Activated naive CD8-positive, alpha-beta T cell treated with anti-CD3 and anti-CD28 coated beads, Interleukin-2, amount 10 ng/mL, durations not matched to agents 7 days and 5 days (primary cell): Measurements from ENCODE around the gene MAP4. TPM values are rescaled to one million over a fixed set of nuclear protein-coding genes. Genes with fewer than 3 reads are reported as not detected.

Experiments used
- ATAC-seq: fragments of 150-1000 bp; cut with Tn5 transposase; one replicate; pipeline ENCODE4 v1.10.0; 2021; ENCODE audit warnings: low read depth, moderate library complexity
- POLR2A ChIA-PET: fragments of 350-600 bp; sonication (Branson Sonifier 250); formaldehyde crosslinking; loops from one replicate; lab custom pipeline; 2021; ENCODE audit warnings: antibody characterized with exemption; lab: Charles Lee
- DNase-seq: peaks from one replicate; pipeline ENCODE4 v3.0.0; 2021
- H3K27ac Mint-ChIP-seq: one replicate; pipeline ENCODE4 v1.8.0; 2022; ENCODE audit warnings: mild to moderate bottlenecking, mixed read lengths
- H3K27me3 Mint-ChIP-seq: one replicate; pipeline ENCODE4 v1.8.0; 2022; ENCODE audit warnings: mild to moderate bottlenecking, moderate library complexity, mixed read lengths
- H3K36me3 Mint-ChIP-seq: one replicate; pipeline ENCODE4 v1.8.0; 2021; ENCODE audit warnings: mild to moderate bottlenecking, mixed read lengths
- H3K4me1 Mint-ChIP-seq: one replicate; pipeline ENCODE4 v1.8.0; 2021; ENCODE audit warnings: mixed read lengths
- H3K4me3 Mint-ChIP-seq: one replicate; pipeline ENCODE4 v1.8.0; 2022; ENCODE audit warnings: mild to moderate bottlenecking, moderate library complexity, mixed read lengths
- H3K9me3 Mint-ChIP-seq: one replicate; pipeline ENCODE4 v1.8.0; 2021; ENCODE audit warnings: mixed read lengths
- total RNA-seq, 2 experiments: library from RNA; stranded (reverse); gene quantifications; one replicate each; pipeline ENCODE4 v1.2.3, GENCODE V29; 2021

The MAP4 gene
- total RNA-seq, 2 experiments from 2014 or later, result 118 to 119 TPM

- H3K9me3 Mint-ChIP-seq, result no peaks in the 10 kb centered on the region
- ATAC-seq, result no peak
- H3K27me3 Mint-ChIP-seq, result no peaks in the 10 kb centered on the region
- H3K36me3 Mint-ChIP-seq, result peaks cover 6% of the 10 kb centered on the region
- H3K4me1 Mint-ChIP-seq, result peaks cover 5% of the 10 kb centered on the region
- POLR2A ChIA-PET, result interaction anchor here (0.7 kb wide), 1 partner anchor 11 kb away, joined by 4 read pairs; no protein-coding TSS in a partner anchor
- no peak overlapping the region for H3K4me3 Mint-ChIP-seq
- H3K27ac Mint-ChIP-seq, result no peak overlapping the region
- DNase-seq, result no peak
These were observed 40.0 kb downstream of the MAP4 start for GRCh38 chr3:47976135-47976732.

GRCh38 chr3:47974974-47975470 is 41.2 kb downstream of the MAP4 start:
- POLR2A ChIA-PET, result no interaction called here
- ATAC-seq (no peak), DNase-seq (no peak)
- Mint-ChIP-seq H3K27me3 (no peaks in the 10 kb centered on the region), H3K4me1 (peaks cover 5% of the 10 kb centered on the region), H3K36me3 (peaks cover 6% of the 10 kb centered on the region), H3K9me3 (no peaks in the 10 kb centered on the region), H3K4me3 (no peak overlapping the region), H3K27ac (no peak overlapping the region)

GRCh38 chr3:47971081-47971480 is 45.1 kb downstream of the MAP4 start:
- ATAC-seq (no peak), DNase-seq (no peak)
- Mint-ChIP-seq H3K9me3 (peaks cover 1% of the 10 kb centered on the region), H3K36me3 (peaks cover 7% of the 10 kb centered on the region), H3K4me1 (peaks cover 6% of the 10 kb centered on the region), H3K27ac (no peak overlapping the region), H3K27me3 (no peaks in the 10 kb centered on the region), H3K4me3 (no peak overlapping the region)
- POLR2A ChIA-PET, result no interaction called here

- H3K27me3 Mint-ChIP-seq, result no peaks in the 10 kb centered on the region
- H3K9me3 Mint-ChIP-seq, result peaks cover 1% of the 10 kb centered on the region
- no peak overlapping the region for H3K4me3 Mint-ChIP-seq
- no peak overlapping the region for H3K27ac Mint-ChIP-seq
- ATAC-seq, result no peak
- no peak for DNase-seq
- POLR2A ChIA-PET, result interaction anchor here (0.6 kb wide), 1 partner anchor 351 kb away, joined by 3 read pairs; no protein-coding TSS in a partner anchor
- H3K36me3 Mint-ChIP-seq, result peaks cover 12% of the 10 kb centered on the region
- peaks cover 29% of the 10 kb centered on the region for H3K4me1 Mint-ChIP-seq
These were observed 51.5 kb downstream of the MAP4 start for GRCh38 chr3:47964740-47965139.

- POLR2A ChIA-PET, result interaction anchor here (0.6 kb wide), 1 partner anchor 138 kb away, joined by 4 read pairs; no protein-coding TSS in a partner anchor
- peak overlapping the region; percentile 72 for H3K4me3 Mint-ChIP-seq
- DNase-seq (peak; percentile 38), ATAC-seq (peak; percentile 99)
- peak overlapping the region; percentile 92 for H3K27ac Mint-ChIP-seq
- H3K36me3 Mint-ChIP-seq, result peaks cover 12% of the 10 kb centered on the region
- H3K9me3 Mint-ChIP-seq, result peaks cover 1% of the 10 kb centered on the region
- no peaks in the 10 kb centered on the region for H3K27me3 Mint-ChIP-seq
- peaks cover 27% of the 10 kb centered on the region for H3K4me1 Mint-ChIP-seq
These were observed 54.2 kb downstream of the MAP4 start for GRCh38 chr3:47961815-47962606.

GRCh38 chr3:47961036-47961435 is 55.2 kb downstream of the MAP4 start:
- POLR2A ChIA-PET, result interaction anchor here (0.6 kb wide), 1 partner anchor 137 kb away, joined by 4 read pairs; no protein-coding TSS in a partner anchor
- no peaks in the 10 kb centered on the region for H3K9me3 Mint-ChIP-seq
- H3K27ac Mint-ChIP-seq, result peak overlapping the region; percentile 92

GRCh38 chr3:47956521-47956920 is 59.7 kb downstream of the MAP4 start:
- ATAC-seq, result no peak
- no peak overlapping the region for H3K27ac Mint-ChIP-seq
- H3K36me3 Mint-ChIP-seq, result peaks cover 5% of the 10 kb centered on the region
- POLR2A ChIA-PET, result no interaction called here
- no peaks in the 10 kb centered on the region for H3K27me3 Mint-ChIP-seq
- no peak for DNase-seq
- peaks cover 8% of the 10 kb centered on the region for H3K4me1 Mint-ChIP-seq
- H3K4me3 Mint-ChIP-seq, result no peak overlapping the region
- H3K9me3 Mint-ChIP-seq, result no peaks in the 10 kb centered on the region

More at GRCh38 chr3:47961036-47961435, 55.2 kb downstream of the MAP4 start:
- peaks cover 10% of the 10 kb centered on the region for H3K36me3 Mint-ChIP-seq
- H3K4me1 Mint-ChIP-seq, result peaks cover 25% of the 10 kb centered on the region
- no peak overlapping the region for H3K4me3 Mint-ChIP-seq
- no peak for DNase-seq
- no peaks in the 10 kb centered on the region for H3K27me3 Mint-ChIP-seq
- ATAC-seq, result no peak

GRCh38 chr3:47954567-47954966 is 61.6 kb downstream of the MAP4 start:
- peaks cover 1% of the 10 kb centered on the region for H3K36me3 Mint-ChIP-seq
- H3K4me1 Mint-ChIP-seq, result no peaks in the 10 kb centered on the region
- H3K4me3 Mint-ChIP-seq, result no peak overlapping the region
- H3K27me3 Mint-ChIP-seq, result no peaks in the 10 kb centered on the region
- ATAC-seq (no peak), DNase-seq (no peak)
- H3K27ac Mint-ChIP-seq, result no peak overlapping the region
- POLR2A ChIA-PET, result no interaction called here
- H3K9me3 Mint-ChIP-seq, result no peaks in the 10 kb centered on the region

GRCh38 chr3:47950453-47951169 is 65.6 kb downstream of the MAP4 start:
- Mint-ChIP-seq H3K4me1 (no peaks in the 10 kb centered on the region), H3K27ac (no peak overlapping the region), H3K27me3 (no peaks in the 10 kb centered on the region), H3K36me3 (peaks cover 1% of the 10 kb centered on the region), H3K4me3 (no peak overlapping the region), H3K9me3 (no peaks in the 10 kb centered on the region)
- DNase-seq, result no peak
- ATAC-seq, result no peak
- POLR2A ChIA-PET, result no interaction called here

- Mint-ChIP-seq H3K27ac (no peak overlapping the region), H3K9me3 (no peaks in the 10 kb centered on the region), H3K36me3 (peaks cover 1% of the 10 kb centered on the region), H3K27me3 (no peaks in the 10 kb centered on the region), H3K4me3 (no peak overlapping the region), H3K4me1 (no peaks in the 10 kb centered on the region)
- ATAC-seq, result no peak
- POLR2A ChIA-PET, result no interaction called here
- DNase-seq, result no peak
These were observed 66.2 kb downstream of the MAP4 start for GRCh38 chr3:47949979-47950378.

GRCh38 chr3:47940232-47940631 is 76.0 kb downstream of the MAP4 start:
- Mint-ChIP-seq H3K27me3 (no peaks in the 10 kb centered on the region), H3K27ac (no peak overlapping the region), H3K4me3 (no peak overlapping the region), H3K36me3 (peaks cover 3% of the 10 kb centered on the region), H3K4me1 (peaks cover 3% of the 10 kb centered on the region), H3K9me3 (no peaks in the 10 kb centered on the region)
- ATAC-seq (no peak), DNase-seq (no peak)
- POLR2A ChIA-PET, result no interaction called here

- H3K4me1 Mint-ChIP-seq, result peaks cover 2% of the 10 kb centered on the region
- no peak overlapping the region for H3K4me3 Mint-ChIP-seq
- DNase-seq (no peak), ATAC-seq (no peak)
- H3K27ac Mint-ChIP-seq, result no peak overlapping the region
- no peaks in the 10 kb centered on the region for H3K27me3 Mint-ChIP-seq
- H3K9me3 Mint-ChIP-seq, result no peaks in the 10 kb centered on the region
- H3K36me3 Mint-ChIP-seq, result peaks cover 9% of the 10 kb centered on the region
- POLR2A ChIA-PET, result no interaction called here
These were observed 83.8 kb downstream of the MAP4 start for GRCh38 chr3:47932421-47932820.

- no peaks in the 10 kb centered on the region for H3K9me3 Mint-ChIP-seq
- no peak overlapping the region for H3K4me3 Mint-ChIP-seq
- ATAC-seq, result no peak
- H3K27me3 Mint-ChIP-seq, result no peaks in the 10 kb centered on the region
- POLR2A ChIA-PET, result no interaction called here
- peaks cover 2% of the 10 kb centered on the region for H3K4me1 Mint-ChIP-seq
- H3K27ac Mint-ChIP-seq, result no peak overlapping the region
- H3K36me3 Mint-ChIP-seq, result peaks cover 9% of the 10 kb centered on the region
- DNase-seq, result no peak
These were observed 85.2 kb downstream of the MAP4 start for GRCh38 chr3:47930979-47931378.
